OCI-LY3 (cell line): ENCODE data around the gene TTC39A.

Source experiments
- CTCF ChIP-seq: fragments of 200-600, 300-600 bp; sonication (generic); IDR thresholded peaks from 2 replicates; pipeline ENCODE4 v1.5.1; 2014; ENCODE audit warnings: antibody characterized with exemption, low read length, low read depth
- EZH2phosphoT487 ChIP-seq: fragments of 200-600 bp; shearing (Covaris generic); IDR thresholded peaks from 2 replicates; pipeline ENCODE4 v1.6.1; 2018; ENCODE audit warnings: antibody characterized with exemption, mixed run types, low read depth

GRCh38 chr1:51302270-51302669 lies 28.1 kb downstream of the TTC39A start:
- no peak for TF ChIP-seq CTCF
- no peak for TF ChIP-seq EZH2phosphoT487
